Muscle of arm (tissue), 12 donors: ENCODE measurements around the gene CST9. TPM values are rescaled to one million over a fixed set of nuclear protein-coding genes. Genes with fewer than 3 reads are reported as not detected.
"Not testable (repeated sequence)": the region's sequence is repeated elsewhere in the genome, so short reads cannot be mapped to it uniquely, and the experiment has no call there.

ENCODE experiments used
- DNase-seq: peaks from one replicate; pipeline ENCODE4 v3.0.0-alpha.2; 2013
- polyA plus RNA-seq, 12 donors: library from polyadenylated mRNA; unstranded; fragments of 120-200 nt; gene quantifications; one replicate each; pipeline ENCODE4 v1.2.1, GENCODE V29; 2013; ENCODE audit not compliant: insufficient read length in 12 of 12

The CST9 gene
- polyA plus RNA-seq, 12 donors, result not detected

DNA sequence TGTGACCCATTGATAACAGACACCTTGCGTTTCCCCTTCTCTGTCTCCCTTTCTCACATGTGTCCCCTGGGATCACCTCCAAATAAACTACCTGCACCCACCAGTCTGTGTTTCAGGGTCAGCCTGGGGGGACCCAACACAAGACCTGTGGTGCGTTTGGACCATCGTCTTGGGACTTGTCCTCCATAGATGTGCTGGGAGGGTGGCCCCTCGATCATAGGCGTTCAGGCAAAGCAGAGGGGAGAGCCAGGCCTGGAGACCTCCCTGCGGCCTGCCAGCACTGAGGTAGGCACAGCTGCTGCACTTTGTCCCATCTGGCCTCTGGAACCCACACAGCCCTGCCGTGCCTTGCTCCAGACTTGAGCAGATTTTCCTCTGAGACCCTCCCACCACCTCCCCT, 18.1 kb downstream of the CST9 start:
- no peak for DNase-seq

DNA sequence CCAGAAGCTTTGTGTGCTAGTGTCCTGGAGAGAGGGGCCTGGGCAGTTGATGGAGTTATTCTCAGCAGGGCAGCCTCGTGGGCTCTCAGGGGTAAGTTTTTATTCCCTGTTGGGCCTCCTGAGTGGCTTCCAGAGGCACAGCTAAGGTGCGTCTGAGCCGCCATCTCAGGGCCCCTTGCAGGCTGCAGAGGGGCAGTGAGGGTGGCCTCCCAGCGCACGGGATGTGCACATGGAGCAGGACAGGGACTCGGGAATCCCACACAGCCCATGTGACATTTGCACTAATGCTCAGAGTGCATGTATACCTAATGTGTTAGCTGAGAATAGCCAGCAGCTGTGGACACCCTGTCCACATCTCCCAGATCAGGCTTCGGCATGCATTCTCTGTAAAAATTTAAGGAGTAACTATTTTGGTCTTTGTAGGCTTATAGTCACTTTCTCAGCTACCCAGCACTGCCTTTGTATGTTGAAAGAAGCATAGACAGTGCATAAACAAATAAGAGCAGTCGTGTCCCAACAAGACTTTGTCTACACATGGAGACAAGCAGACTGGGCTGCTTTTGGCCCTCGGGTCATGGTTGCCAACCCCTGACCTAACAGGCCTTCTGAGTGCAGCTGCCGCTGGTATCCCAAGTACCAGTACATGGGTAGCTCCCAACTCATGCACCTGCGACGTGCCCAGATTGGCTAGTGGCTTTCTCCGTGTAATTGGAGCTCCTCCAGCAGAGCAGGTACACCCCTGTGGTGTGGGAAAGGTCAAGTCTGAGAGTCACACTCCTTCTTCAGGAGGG, 18.8 kb downstream of the CST9 start:
- DNase-seq, result no peak

DNA sequence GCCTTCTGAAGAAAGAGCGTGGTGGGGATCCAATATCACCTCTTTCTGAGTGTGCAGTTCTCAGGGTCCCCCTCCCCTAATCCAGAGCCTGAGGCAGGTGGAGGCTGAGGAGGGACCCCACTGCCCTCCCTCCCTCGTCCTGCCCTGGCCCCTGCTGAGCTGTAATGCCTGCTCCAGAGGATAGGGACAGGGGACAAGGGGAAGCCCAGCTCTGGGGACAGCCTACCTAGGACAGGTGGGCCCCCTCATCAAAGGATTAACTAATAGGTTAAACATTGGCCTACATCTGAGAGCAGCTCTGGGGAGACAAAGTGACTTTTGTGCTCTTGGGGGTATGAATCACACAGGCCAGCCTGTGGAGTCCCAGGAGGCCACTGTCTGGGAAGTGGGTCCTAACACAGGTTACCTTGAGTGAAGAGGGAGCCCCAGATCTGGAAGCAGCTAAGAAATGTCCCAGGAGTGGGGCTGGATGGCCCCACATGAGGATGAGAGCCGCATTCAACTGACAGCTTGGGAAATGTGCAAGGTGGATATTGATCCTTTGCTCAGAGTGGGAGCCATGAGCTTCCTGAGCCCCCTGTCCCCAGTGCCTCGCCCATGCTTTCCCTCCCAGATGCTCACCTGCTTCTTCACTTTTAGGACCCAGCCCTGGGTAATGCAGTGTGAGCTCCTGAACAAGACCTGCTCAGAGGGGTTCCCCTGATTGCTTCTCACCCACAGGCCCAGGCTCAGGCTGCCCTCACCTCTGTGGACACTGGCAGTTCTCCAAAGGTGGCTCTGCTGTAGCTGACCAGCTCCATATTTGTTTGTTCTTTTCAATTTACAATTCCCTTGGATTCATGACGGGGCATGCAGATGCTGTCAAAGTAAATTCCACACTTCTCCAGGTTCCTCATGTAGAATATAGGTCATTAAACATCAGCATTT, 19.6 kb downstream of the CST9 start:
- DNase-seq, result no peak

DNA sequence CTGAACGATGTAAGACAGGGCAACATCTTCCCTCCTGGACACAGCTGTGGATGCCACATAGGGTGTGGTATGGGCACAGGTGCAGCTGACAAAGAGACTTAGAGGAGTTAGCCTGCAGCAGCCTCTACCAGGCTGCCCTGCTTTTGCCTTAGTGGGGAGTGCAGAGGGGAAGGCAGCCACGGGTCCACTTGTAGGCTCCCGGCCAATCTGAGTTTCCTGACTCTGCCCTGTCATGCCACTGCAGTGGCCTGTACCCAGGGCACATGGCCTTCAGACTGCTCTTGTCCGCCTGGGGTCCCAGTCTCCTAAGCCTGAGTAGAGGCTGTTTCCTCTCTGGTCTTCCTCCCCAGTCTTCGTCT, 20.3 kb downstream of the CST9 start:
- no peak for DNase-seq

DNA sequence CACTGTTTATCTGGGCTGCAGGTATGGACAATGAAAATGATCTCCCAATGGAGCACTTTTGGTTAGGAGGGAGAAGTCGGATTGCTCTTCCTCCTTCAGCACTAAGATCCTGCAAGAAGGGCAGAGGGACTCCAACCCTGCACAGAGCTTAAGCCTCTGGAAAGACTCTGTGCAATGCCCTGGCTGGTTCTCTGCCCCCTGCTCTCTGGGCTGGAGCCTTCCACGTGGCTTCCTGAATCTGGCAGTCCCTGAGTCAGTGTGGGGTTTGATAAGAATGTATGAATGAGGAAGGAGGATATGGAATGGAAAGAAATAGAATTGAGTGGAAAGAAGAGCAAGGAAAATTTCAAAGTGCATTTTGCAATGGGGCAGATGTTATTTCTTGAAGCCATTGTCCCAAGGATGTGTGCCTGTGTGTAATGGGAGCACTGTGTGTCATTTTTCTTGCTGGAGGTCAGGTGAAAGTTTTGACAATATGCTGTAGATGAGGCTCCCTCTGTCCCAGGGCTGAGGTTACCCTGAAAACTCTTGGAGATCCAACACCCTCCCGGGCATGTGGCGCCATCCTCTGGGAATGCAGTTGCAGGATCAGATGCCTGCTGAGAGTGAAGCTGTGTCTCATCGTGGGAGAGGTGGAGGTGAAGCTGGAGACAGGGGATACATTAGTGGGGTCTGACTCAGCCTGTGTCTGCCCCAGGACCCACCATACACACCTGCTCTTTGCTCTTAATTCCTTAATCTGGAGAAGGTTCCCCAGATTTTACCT, 21.1 kb downstream of the CST9 start:
- DNase-seq, result no peak

DNA sequence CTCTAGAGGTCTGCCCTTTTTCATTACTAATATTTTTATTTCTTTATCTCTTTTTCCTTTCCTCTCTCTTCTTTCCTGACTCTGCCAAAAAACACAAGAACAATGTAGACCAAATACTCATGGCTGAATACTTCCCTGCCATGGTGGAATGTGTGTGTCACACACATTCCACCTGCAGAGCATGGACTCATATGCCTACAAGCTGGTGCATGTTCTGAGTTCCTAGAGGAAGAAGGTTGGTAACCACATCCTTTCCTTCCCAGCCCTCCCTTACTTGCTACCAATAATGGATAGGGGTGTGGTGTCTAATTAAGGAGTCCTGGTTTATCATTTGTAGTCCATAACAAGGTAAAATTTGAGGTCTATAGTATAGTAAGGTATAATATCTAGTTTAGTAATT, 22.2 kb downstream of the CST9 start:
- no peak for DNase-seq

DNA sequence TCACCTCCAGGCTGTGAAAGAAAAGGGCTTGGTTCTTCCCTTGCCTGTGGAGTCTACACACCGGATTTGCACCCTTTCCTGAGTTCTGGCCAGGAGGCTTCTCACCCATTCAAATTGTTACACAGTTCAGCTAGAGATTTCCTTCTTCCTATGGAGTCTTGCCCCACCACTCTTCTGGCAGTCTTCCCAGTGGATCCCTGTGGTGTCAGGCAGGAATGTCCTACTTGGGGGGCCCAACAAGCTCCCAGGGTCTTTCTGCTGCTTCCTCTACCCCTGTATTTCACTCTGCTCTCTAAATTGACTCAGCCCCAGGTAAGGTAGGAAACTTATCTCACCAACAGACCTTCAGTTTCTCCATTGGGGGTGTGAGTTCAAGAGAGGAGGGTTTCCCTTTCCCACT, 23.4 kb downstream of the CST9 start:
- DNase-seq, result no peak

DNA sequence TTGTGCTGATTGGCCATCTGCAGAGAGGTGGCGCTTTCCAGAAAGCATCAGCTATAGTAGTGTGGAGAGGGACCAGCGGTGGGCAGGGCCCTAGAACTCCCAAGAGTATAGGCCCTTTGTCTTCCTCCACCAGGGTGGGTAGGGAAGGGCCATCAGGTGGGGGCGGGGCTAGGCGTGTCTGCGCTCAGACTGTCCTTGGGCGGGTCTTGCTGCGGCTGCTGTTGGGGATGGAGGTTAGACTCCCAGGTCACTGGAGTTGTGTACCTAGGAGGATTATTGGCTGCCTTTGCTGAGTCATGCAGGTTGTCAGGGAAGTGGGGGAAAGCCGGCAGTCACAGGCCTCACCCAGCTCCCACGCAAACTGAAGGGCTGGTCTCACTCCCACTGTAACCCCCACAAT, 23.9 kb downstream of the CST9 start:
- not testable (repeated sequence) for DNase-seq

DNA sequence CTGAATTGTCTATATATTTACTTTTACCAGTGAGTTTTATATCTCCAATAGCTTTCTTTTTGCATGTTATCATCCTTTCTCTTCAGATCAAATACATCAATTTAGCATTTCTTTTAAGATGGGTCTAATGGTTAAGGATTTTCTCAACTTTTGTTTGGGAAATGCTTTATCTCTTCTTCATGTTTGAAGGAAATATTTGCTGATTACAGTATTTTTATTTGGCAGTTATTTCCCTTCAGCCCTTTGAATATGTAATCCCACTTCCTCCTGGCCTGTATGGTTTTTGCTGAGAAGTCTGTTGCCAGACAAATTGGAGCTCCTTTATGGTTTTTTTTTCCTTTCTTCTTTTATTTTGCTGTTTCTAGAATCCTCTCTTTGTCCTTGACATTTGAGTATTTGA, 30.7 kb downstream of the CST9 start:
- no peak for DNase-seq

DNA sequence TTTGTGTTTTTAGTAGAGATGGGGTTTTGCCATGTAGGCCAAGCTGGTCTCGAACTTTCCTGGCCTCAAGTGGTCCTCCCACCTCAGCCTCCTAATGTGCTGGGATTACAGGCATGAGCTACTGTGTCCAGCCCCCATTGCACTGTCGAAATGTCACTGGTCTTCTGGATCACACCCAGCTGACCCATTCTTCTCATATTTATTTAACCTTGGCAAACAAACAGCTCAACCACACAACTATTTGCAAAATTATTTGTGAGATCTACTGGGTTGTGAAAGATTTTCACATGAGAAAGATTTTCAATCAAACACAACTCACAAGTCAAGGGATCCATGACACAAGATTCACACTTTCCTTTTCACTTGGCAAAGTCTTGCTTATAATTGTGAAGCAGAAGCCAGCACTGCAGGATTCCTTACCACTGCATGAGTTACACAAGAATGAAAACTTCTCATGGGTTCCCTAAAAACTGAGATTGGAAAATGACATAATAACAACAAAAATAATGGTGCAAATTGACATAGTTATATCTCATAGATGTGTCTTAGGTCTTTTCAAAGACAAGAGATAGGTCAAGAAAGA, 35.4 kb downstream of the CST9 start:
- no peak for DNase-seq

DNA sequence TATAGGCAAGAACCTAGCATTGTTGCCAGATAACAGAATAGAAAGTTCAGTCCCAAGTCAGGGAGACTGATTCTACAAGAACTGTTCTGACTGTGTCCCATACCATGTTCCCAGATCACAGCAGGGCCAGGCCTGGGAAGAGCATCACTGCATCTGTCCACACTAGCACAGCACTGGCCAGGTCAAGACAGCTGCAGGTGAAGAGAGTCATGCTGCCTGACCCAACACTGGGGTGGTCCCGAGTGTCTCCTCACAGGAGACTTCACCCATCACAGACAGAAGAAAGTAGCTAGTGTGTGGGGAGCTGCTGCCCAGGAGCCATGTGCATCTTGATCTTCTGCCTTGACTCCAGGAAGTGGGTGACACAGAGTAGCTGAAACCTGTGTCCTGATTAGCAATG, 36.1 kb downstream of the CST9 start:
- no peak for DNase-seq

DNA sequence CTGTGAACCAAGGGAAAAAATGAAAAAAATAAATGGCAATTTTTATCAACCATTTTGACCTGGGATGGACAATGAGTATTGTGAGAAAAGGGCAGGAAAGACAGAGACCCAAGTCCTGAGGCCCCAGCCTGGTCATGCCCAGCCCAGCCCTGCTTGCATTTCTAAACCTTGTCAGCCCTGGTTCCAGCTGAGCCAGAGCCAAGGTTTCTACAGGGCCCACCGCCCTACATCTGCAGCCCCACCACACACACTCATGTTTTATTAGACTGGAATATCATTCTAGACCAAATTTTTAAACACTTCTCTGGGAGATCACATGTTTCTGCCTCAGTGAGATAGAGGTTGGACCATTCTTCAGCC, 36.8 kb downstream of the CST9 start:
- DNase-seq, result no peak

DNA sequence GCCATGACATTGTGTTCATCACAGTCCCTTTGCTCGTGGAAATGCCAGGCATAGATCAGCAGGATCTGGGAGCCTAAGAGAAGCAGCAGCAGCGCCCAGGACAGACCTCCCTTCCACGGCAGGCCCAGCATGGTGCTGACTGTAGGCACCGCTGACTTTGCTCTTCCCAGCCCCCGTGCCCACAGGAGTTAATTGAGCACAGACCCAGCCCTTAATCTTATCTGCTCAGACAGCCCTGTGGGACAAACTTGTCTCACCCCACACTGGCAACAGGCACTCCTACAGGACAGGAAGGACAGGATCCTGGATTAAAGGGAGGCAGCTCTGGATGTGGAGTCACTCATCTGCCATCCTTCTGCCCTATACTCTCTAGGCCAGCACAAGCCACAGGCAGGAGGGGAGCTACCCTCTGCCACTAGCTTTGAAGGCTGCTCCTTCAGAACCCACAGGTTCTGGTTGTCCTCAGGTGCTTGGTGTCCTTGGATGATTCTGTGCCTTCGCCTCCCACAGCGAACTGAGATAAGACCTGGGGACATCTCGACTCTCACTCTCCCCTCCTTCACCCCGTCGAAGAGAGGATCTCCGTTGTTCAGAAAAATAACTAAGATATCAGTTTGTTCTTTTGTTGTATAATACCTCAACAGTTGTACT, 37.3 kb downstream of the CST9 start, which contains the start of gene CST9L:
TSS of gene CST9L (minus strand) at position 165 of the 651 bp plus-strand sequence. CDS start at position 131, 34 bp downstream.
- DNase-seq, result no peak

DNA sequence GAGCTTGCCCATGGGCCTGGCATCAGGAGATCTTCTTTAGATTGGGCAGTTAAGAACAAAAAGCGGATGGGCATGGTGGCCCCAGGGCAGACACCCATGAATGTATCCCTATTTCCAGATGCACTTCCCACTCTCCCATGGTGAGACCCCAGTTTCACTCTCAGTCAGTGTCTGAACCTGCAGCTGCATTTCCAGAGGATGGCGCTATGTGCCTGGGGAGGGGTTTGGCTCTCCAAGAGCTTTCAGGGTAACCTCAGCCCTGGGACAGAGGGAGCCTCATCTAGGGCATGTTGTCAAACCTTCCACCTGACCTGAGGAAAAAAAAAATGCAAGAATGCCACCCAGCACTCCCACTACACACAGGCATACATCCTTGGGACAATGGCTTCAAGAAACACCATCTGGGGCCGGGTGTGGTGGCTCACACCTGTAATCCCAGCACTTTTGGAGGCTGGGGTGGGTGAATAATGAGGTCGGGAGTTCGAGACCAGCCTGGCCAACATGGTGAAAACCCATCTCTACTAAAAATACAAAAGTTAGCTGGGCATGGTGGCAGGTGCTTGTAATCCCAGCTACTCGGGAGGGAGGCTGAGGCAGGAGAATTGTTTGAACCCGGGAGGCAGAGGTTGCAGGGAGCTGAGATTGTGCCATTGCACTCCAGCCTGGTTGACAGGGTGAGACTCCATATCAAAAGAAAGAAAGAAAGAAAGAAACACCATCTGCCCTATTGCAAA, 39.4 kb downstream of the CST9 start:
- no peak for DNase-seq

DNA sequence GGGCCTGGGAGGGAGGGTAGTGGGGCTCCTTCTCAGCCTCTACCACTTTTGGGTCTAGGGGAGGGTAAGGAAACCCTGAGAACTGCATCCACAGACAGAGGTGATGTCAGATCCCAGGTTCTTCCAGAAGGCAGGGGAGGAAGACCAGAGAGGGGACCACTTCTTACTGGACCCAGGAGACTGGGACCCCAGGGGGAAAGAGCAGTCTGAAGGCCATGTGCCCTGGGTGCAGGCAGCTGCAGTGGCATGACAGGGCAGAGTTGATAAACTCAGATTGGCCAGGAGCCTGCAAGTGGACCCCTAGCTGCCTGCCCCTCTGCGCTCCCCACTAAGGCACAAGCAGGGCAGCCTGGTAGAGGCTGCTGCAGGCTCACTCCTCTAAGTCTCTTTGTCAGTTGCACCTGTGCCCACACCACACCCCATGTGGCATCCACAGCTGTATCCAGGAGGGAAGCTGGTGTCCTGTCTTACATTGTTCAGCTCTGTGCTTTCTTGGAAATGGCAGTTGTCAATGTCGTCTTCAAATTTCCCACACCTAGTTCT, 40.1 kb downstream of the CST9 start:
- no peak for DNase-seq

DNA sequence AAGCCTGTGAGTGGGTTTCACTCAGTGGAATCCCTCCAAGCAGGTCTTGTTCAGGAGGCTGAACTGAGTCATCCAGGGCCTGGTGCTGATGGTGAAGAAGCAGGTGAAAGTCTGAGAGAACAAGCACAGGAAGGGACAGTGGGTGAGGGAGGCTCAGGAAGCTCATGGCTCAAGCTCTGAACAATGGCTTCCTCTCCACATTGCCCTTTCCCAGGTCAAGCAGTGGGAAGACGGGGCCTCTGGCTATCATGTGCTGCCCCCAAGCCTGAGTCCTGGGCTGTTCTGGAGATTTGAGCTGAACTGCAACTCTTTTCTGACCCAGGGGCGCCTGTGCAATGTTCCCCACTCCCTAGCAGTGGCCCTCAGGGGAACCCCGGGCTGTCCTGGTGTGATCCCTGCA, 40.8 kb downstream of the CST9 start:
- DNase-seq, result no peak

DNA sequence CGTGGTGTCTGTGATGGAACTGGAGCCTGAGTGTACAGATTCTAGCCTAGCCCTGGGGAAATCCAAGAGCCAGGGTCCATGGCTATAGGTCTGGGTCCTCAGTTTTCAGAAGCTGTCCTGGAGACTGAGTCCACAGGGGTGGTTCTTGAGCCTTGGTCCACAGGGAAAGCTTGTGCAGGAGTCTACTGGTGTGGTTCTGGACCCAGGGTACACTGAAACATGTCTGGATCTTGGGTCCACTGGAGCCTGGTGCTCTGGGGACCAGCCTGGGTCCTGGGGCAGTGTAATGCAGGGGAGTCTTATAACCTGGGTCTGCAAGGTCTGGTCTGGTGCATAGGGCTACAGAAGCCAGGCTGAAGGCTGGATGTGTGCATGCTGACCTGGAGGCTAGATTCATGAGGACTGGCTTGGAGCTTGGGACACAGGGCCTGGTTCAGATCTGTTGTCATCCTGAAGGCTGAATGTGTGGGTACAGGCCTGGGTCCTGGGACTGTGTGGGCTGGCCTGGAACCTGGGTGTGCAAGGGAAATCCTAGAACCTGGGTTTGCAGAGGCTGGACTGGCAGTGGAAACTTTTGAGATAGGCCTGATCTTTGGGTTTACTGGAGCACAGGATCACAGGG, 42.9 kb downstream of the CST9 start:
- DNase-seq, result no peak

DNA sequence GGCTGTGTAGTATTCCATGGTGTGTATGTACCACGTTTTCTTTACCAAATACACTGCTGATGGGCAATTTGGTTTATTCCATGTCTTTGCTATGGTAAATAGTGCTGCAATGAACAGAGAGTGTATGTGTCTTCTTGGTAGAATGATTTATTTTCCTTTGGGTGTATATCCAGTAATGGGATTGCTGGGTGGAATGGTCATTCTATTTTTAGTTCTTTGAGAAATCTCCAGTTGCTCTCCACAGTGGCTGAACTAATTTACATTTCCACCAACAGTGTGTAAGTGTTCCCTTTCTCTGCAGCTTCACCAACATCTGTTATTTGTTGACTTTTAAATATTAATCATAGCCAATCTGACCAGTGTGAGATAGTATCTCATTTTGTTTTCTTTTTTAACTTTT, 51.3 kb downstream of the CST9 start:
- no peak for DNase-seq
